PC-9 (cell line): ENCODE results near the gene CDK2AP2.

Experiments used
- CTCF ChIP-seq: fragments of 200-600 bp; sonication (generic); conservative IDR thresholded peaks from 2 replicates; pipeline ENCODE4 v1.6.1; 2017; ENCODE audit warnings: mixed run types, antibody characterized with exemption, mild to moderate bottlenecking, moderate library complexity
- EZH2 ChIP-seq: fragments of 200-600 bp; sonication (generic); IDR thresholded peaks from 2 replicates; pipeline ENCODE4 v1.8.0; 2017; ENCODE audit warnings: antibody characterized with exemption, low read depth

GRCh38 chr11:67500484-67500821, 7.5 kb downstream of the CDK2AP2 start:
- TF ChIP-seq CTCF: no peak
- no peak for TF ChIP-seq EZH2
